Keratinocyte (primary cell): ENCODE results near the gene RALGPS2.

Experiments
- EZH2 ChIP-seq: IDR thresholded peaks from one replicate; pipeline ENCODE4 v1.6.1; 2012; ENCODE audit warnings: inconsistent platforms, mild to moderate bottlenecking, low read length, moderate library complexity
- TF ChIP-seq, protein P1 (sequence below), 3 experiments: IDR thresholded peaks in 1 of 3; conservative IDR thresholded peaks in 1 of 3; optimal IDR thresholded peaks in 1 of 3; 2 replicates in 2 of 3; 3 replicates in 1 of 3; pipeline versions ENCODE3 to v1.5.1; 2011; ENCODE audit warnings: low read length in 3 of 3, mild to moderate bottlenecking in 3 of 3, moderate library complexity in 2 of 3, control low read depth in 1 of 3, inconsistent platforms in 1 of 3; ENCODE audit not compliant: insufficient read depth in 2 of 3; ENCODE audit errors: extremely low read depth in 1 of 3

DNA sequence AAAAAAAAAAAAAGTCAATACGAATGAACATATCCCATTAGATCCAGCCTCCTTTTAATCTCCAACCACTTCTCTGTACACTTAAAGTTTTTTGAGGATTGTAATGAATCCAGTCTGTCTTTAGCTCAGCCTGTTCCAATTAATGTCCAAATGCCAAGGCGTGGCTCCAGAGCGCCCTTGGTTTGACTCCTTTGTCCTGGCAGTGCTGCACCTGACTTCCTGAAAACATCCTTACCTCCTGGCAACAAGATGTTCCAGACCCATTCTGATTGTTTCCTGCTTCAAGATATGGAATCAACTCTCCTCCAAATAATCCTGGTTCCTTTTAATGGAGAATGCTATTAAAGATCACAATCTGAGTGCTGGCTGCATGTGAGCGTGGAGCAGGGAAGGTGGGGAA, 226.6 kb downstream of the RALGPS2 start:
- TF ChIP-seq, protein P1, sequence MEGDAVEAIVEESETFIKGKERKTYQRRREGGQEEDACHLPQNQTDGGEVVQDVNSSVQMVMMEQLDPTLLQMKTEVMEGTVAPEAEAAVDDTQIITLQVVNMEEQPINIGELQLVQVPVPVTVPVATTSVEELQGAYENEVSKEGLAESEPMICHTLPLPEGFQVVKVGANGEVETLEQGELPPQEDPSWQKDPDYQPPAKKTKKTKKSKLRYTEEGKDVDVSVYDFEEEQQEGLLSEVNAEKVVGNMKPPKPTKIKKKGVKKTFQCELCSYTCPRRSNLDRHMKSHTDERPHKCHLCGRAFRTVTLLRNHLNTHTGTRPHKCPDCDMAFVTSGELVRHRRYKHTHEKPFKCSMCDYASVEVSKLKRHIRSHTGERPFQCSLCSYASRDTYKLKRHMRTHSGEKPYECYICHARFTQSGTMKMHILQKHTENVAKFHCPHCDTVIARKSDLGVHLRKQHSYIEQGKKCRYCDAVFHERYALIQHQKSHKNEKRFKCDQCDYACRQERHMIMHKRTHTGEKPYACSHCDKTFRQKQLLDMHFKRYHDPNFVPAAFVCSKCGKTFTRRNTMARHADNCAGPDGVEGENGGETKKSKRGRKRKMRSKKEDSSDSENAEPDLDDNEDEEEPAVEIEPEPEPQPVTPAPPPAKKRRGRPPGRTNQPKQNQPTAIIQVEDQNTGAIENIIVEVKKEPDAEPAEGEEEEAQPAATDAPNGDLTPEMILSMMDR (optimal IDR thresholded peaks at IDR 0.05 in 1 of 3, IDR thresholded peaks at IDR 0.05 in 1 of 3, conservative IDR thresholded peaks at IDR 0.05 in 1 of 3; ENCODE audit: extremely low read depth in 1 of 3, insufficient read depth in 2 of 3, low read length in 3 of 3), result no peak
- no peak for TF ChIP-seq EZH2
